Stomach (tissue), 4 donors: ENCODE measurements around the gene MYOC.

ENCODE experiments used
- EP300 ChIP-seq: sonication (generic); formaldehyde crosslinking; IDR thresholded peaks from one replicate; pipeline ENCODE4 v1.6.1; 2017; ENCODE audit warnings: antibody characterized with exemption
- POLR2A ChIP-seq, 4 donors: fragments of 450-650 bp; IDR thresholded peaks; one replicate each; pipeline ENCODE4 v1.6.1; 2016; ENCODE audit warnings: antibody characterized with exemption in 4 of 4, control low read depth in 2 of 4, mild to moderate bottlenecking in 1 of 4, moderate library complexity in 1 of 4
- POLR2AphosphoS5 ChIP-seq, 3 donors: sonication (generic); formaldehyde crosslinking; IDR thresholded peaks; one replicate each; pipeline ENCODE4 v1.6.1; 2016; ENCODE audit warnings: antibody characterized with exemption in 3 of 3
- TF ChIP-seq, protein P1 (sequence below), 7 experiments: fragments of 450-650 bp in 4 of 7; fragments of 200-600 bp in 3 of 7; sonication (generic) in 3 of 7; IDR thresholded peaks; one replicate each; pipeline ENCODE4 v1.5.1; 2016 to 2019; ENCODE audit warnings: antibody characterized with exemption in 7 of 7, control low read depth in 2 of 7, mild to moderate bottlenecking in 1 of 7

DNA sequence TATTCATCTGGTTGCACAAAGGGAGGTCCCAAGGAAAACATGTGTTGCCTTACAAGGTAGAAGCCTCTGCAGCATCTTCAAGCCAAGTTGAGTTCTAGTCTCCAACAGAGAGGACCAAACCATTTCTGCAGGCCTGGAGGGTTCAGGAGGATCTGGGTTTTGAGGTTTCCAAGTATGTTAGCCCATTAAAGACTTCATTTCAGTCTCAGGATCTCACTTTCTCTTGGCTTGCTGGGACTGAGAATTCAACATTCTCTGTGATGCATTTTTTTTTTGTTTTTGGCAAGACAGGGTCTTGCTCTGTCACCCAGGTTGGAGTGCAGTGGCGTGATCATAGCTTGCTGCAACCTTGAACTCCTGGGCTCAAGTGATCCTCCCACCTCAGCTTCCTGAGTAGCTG is 39.2 kb downstream of the MYOC start:
- TF ChIP-seq POLR2A (IDR thresholded peaks at IDR 0.05) (no peak), POLR2AphosphoS5 (IDR thresholded peaks at IDR 0.05) (no peak), EP300 (no peak)
- TF ChIP-seq, protein P1, sequence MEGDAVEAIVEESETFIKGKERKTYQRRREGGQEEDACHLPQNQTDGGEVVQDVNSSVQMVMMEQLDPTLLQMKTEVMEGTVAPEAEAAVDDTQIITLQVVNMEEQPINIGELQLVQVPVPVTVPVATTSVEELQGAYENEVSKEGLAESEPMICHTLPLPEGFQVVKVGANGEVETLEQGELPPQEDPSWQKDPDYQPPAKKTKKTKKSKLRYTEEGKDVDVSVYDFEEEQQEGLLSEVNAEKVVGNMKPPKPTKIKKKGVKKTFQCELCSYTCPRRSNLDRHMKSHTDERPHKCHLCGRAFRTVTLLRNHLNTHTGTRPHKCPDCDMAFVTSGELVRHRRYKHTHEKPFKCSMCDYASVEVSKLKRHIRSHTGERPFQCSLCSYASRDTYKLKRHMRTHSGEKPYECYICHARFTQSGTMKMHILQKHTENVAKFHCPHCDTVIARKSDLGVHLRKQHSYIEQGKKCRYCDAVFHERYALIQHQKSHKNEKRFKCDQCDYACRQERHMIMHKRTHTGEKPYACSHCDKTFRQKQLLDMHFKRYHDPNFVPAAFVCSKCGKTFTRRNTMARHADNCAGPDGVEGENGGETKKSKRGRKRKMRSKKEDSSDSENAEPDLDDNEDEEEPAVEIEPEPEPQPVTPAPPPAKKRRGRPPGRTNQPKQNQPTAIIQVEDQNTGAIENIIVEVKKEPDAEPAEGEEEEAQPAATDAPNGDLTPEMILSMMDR (IDR thresholded peaks at IDR 0.05): no peak
